H1 (cell line): ENCODE results near the gene C1QL1. TPM values are rescaled to one million over a fixed set of nuclear protein-coding genes. Genes with fewer than 3 reads are reported as not detected.
A peak's percentile ranks its signal among the peaks of the same experiment; 100 is the strongest.

Source experiments
- CHD7 ChIP-seq: fragments of 300-600 bp; sonication (generic); IDR thresholded peaks from 2 replicates; pipeline ENCODE4 v1.7.1; 2012; ENCODE audit warnings: low read length, moderate library complexity, mild to moderate bottlenecking, inconsistent platforms; ENCODE audit not compliant: insufficient replicate concordance
- E2F6 ChIP-seq: IDR thresholded peaks from 2 replicates; pipeline ENCODE4 v1.6.1; 2012; ENCODE audit warnings: inconsistent platforms
- TAF1 ChIP-seq: IDR thresholded peaks from 2 replicates; pipeline ENCODE4 v1.6.1; 2011; ENCODE audit warnings: mild to moderate bottlenecking, low read depth, low read length
- polyA plus RNA-seq, 7 experiments: library from polyadenylated mRNA; depleted of rRNA in 3 of 7; stranded (reverse) in 5 of 7; unstranded in 2 of 7; fragments of >200 nt in 5 of 7; fragments of 200-250 nt in 2 of 7; gene quantifications; 1 replicate in 5 of 7; 2 replicates in 1 of 7; 4 replicates in 1 of 7; pipeline versions ENCODE4 v1.2.1 to v1.2.3, GENCODE V29; 2011 to 2013; ENCODE audit warnings: missing spikeins in 2 of 7, mixed read lengths in 2 of 7
- total RNA-seq: library from RNA; stranded (reverse); fragmentation: NEBNext Ultra II Directional; extraction: Animal tissue kit (Norgen Biotek cat#: 25700); gene quantifications from 2 replicates; pipeline ENCODE4 v1.2.1, GENCODE V29; 2021

Gene C1QL1
- total and polyA plus RNA-seq, 2 of the 8 experiments (the other 6 are each of a cell fraction or from before 2014, with no cell fraction given), result 7.6 to 10.5 TPM

GRCh38 chr17:44968225-44969143 is at the start of gene C1QL1 (continued):
- TF ChIP-seq CHD7, result no peak
- TF ChIP-seq E2F6, result peak; percentile 71; the same call in 1 of the 2 replicates
- no peak for TF ChIP-seq TAF1
- TF ChIP-seq, all 59 proteins: peak for 11
